ENCODE results near the gene ZCCHC7. TPM values are rescaled to one million over a fixed set of nuclear protein-coding genes. Genes with fewer than 3 reads are reported as not detected.

ZCCHC7 gene
- total and polyA plus RNA-seq, 9 of the 15 experiments (the other 6 are each of a cell fraction or from before 2014, with no cell fraction given), result 34.1 to 68.9 (median 48.8) TPM

- no peak for TF ChIP-seq ESRRB (CRISPR knock-in tag; IDR thresholded peaks at IDR 0.05; ENCODE audit: borderline replicate concordance)
- TF ChIP-seq HOXB6 (CRISPR knock-in tag; IDR thresholded peaks at IDR 0.05; ENCODE audit: borderline replicate concordance), result no peak
- no peak for TF ChIP-seq ERF (CRISPR knock-in tag; IDR thresholded peaks at IDR 0.05)
- peak; percentile 40; the same call in 1 of the 2 replicates for TF ChIP-seq MTA2 (IDR thresholded peaks at IDR 0.05; ENCODE audit: low read depth)
- TF ChIP-seq RBM22 (IDR thresholded peaks at IDR 0.05; ENCODE audit: low read depth, low read length, poor library complexity, severe bottlenecking), result no peak
- TF ChIP-seq, protein P1, sequence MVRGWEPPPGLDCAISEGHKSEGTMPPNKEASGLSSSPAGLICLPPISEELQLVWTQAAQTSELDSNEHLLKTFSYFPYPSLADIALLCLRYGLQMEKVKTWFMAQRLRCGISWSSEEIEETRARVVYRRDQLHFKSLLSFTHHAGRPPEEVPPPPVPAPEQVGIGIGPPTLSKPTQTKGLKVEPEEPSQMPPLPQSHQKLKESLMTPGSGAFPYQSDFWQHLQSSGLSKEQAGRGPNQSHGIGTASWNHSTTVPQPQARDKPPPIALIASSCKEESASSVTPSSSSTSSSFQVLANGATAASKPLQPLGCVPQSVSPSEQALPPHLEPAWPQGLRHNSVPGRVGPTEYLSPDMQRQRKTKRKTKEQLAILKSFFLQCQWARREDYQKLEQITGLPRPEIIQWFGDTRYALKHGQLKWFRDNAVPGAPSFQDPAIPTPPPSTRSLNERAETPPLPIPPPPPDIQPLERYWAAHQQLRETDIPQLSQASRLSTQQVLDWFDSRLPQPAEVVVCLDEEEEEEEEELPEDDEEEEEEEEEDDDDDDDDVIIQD (CRISPR knock-in tag; IDR thresholded peaks at IDR 0.05), result no peak
- no peak for TF ChIP-seq RHOXF2B (CRISPR knock-in tag; conservative IDR thresholded peaks at IDR 0.05)
- no peak for TF ChIP-seq POLR2G (IDR thresholded peaks at IDR 0.05; ENCODE audit: low read depth, low read length)
- no peak for TF ChIP-seq SETDB1 (IDR thresholded peaks at IDR 0.05; ENCODE audit: low read length)
- TF ChIP-seq CBFA2T3 (IDR thresholded peaks at IDR 0.05), result no peak; the same call in 1 of the 2 replicates
- TF ChIP-seq ZNF583 (CRISPR knock-in tag; IDR thresholded peaks at IDR 0.05), result no peak
- TF ChIP-seq NCOR1 (IDR thresholded peaks at IDR 0.05), result peak; percentile 24
- no peak for TF ChIP-seq SMARCC2 (IDR thresholded peaks at IDR 0.05; ENCODE audit: low read depth)
- no peak for TF ChIP-seq ZNF639 (CRISPR knock-in tag; conservative IDR thresholded peaks at IDR 0.05 in 1 of 2, IDR thresholded peaks at IDR 0.05 in 1 of 2)
- TF ChIP-seq U2AF2 (optimal IDR thresholded peaks at IDR 0.05; ENCODE audit: low read depth, low read length), result no peak
- no peak for TF ChIP-seq IRF2 (CRISPR knock-in tag; IDR thresholded peaks at IDR 0.05)
- TF ChIP-seq MITF (IDR thresholded peaks at IDR 0.05), result no peak
- no peak for TF ChIP-seq ZMIZ1 (IDR thresholded peaks at IDR 0.05; ENCODE audit: low read depth in 2 of 2, low read length in 2 of 2)
- TF ChIP-seq ZSCAN29 (IDR thresholded peaks at IDR 0.05), result no peak
- TF ChIP-seq SMARCE1 (IDR thresholded peaks at IDR 0.05), result 0 out of 2 replicates have a peak, but pooled peaks have one; percentile 31
- no peak for TF ChIP-seq ZC3H11A (IDR thresholded peaks at IDR 0.05; ENCODE audit: low read depth, low read length)
- TF ChIP-seq MYNN (IDR thresholded peaks at IDR 0.05), result no peak
- no peak for TF ChIP-seq MYNN (CRISPR knock-in tag; IDR thresholded peaks at IDR 0.05)
- no peak for TF ChIP-seq STAG1 (CRISPR knock-in tag; IDR thresholded peaks at IDR 0.05; ENCODE audit: borderline replicate concordance)
Observed at GRCh38 chr9:37148181-37148580, 27.8 kb downstream of the ZCCHC7 start (continued).
